Measurements from ENCODE around the gene CHRNG. TPM values are rescaled to one million over a fixed set of nuclear protein-coding genes. Genes with fewer than 3 reads are reported as not detected.
"Not testable (repeated sequence)": the region's sequence is repeated elsewhere in the genome, so short reads cannot be mapped to it uniquely, and the experiment has no call there.

CHRNG gene
- total and polyA plus RNA-seq, 8 donors: 0.07 to 0.35 (median 0.13) TPM; not detected in 4

DNA sequence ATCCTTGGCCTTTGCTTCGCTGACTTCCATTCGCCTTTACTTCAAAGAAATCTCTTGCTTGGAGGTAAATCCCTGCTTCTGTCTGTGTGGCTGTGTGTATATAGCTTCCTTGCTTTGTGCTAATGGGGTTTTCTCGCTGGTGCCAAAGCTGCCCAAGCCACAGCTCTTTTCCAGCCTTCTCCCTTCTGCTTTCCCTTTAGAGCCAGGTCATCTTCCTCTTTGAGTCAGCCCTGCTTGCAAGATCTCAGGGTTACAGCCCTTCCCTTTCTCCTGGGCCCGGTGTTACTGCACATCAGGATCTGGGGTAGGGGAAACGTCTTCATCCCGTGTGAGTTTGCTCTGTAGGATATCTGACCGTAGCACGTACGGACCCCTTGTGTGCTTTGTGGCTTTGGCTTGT is 30.0 kb downstream of the CHRNG start:
- no peak for ATAC-seq
- Histone ChIP-seq H3K4me1 (peaks cover 0 to 5% of the 10 kb centered on the region in 2 donors), H3K27me3 (no peaks in the 10 kb centered on the region), H3K27ac (no peak overlapping the region), H3K4me3 (no peak overlapping the region), H3K9me3 (no peaks in the 10 kb centered on the region), H3K36me3 (peaks cover 0 to 100% of the 10 kb centered on the region in 2 donors)
- DNase-seq: no peak
- intact Hi-C loops (cut with DNase I): no loop called here
- TF ChIP-seq, protein P1, sequence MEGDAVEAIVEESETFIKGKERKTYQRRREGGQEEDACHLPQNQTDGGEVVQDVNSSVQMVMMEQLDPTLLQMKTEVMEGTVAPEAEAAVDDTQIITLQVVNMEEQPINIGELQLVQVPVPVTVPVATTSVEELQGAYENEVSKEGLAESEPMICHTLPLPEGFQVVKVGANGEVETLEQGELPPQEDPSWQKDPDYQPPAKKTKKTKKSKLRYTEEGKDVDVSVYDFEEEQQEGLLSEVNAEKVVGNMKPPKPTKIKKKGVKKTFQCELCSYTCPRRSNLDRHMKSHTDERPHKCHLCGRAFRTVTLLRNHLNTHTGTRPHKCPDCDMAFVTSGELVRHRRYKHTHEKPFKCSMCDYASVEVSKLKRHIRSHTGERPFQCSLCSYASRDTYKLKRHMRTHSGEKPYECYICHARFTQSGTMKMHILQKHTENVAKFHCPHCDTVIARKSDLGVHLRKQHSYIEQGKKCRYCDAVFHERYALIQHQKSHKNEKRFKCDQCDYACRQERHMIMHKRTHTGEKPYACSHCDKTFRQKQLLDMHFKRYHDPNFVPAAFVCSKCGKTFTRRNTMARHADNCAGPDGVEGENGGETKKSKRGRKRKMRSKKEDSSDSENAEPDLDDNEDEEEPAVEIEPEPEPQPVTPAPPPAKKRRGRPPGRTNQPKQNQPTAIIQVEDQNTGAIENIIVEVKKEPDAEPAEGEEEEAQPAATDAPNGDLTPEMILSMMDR (IDR thresholded peaks at IDR 0.05): no peak

DNA sequence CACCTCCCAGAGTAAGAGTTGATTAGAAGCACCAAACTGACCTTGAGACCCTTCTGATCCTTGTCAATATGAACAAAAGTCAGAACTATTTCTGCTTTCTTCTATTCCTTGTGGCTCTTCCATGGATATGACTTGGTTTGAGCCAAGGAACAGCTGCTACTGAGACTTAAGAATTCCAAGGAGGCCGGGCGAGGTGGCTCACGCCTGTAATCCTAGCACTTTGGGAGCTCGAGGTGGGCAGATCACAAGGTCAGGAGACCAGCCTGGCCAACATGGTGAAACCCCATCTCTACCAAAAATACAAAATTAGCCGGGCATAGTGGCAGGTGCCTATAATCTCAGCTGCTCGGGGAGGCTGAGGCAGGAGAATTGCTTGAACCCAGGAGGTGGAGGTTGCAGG is 31.0 kb downstream of the CHRNG start:
- H3K36me3 ChIP-seq: peaks cover 0 to 100% of the 10 kb centered on the region in 2 donors
- DNase-seq; intact Hi-C loops (cut with DNase I); ATAC-seq; H3K27me3 ChIP-seq; H3K4me3 ChIP-seq; H3K27ac ChIP-seq; H3K4me1 ChIP-seq; H3K9me3 ChIP-seq: not testable (repeated sequence)

DNA sequence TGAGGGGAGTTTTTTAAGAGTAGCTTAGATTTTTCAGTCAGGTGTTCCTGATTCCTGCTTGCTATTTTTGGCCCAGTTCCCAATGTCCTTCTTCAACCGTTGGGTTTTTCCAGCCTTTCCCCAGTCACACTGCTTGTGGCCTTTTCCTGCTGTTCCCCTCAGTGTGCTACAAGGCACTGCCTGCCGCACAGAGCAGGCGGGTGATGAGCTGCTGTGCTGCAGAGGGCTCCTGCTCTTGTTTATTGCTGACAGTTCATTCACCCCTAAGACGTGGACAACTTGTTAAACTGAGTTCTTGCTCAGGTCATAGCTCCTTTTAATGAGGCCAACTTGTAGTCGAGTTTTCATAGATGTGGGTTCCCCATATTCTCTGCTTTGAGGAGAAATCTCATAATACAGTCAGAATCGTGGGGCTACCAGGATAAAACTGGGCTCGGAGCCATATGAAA is 31.6 kb downstream of the CHRNG start:
- Histone ChIP-seq H3K36me3 (peaks cover 0 to 97% of the 10 kb centered on the region in 2 donors), H3K27ac (no peak overlapping the region), H3K27me3 (no peaks in the 10 kb centered on the region), H3K9me3 (no peaks in the 10 kb centered on the region), H3K4me3 (no peak overlapping the region), H3K4me1 (peaks cover 0 to 5% of the 10 kb centered on the region in 2 donors)
- intact Hi-C loops (cut with DNase I): no loop called here
- ATAC-seq (peak; percentile 61), DNase-seq (no peak)
- TF ChIP-seq, protein P1 (IDR thresholded peaks at IDR 0.05): no peak

DNA sequence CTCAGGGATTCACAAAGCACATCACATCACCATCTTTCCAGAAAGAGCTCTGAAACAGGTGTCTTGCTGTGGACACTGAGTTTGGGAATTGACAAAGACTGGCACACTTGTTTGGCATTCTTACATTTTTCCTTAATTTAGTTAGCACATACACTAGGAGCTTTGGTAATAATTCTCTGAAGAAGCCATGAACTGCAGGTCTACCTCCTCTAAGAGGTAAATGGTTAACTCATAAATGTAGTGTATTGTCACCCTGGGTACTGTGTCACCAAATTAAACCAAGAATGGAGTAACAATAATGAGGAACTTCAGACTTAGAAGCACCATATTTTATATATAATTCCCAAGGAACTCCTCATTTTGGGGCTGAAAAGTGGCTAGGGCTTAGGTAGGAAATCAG is 33.5 kb downstream of the CHRNG start:
- no peaks in the 10 kb centered on the region for H3K9me3 ChIP-seq
- H3K4me3 ChIP-seq: no peak overlapping the region
- peaks cover 0 to 92% of the 10 kb centered on the region in 2 donors for H3K36me3 ChIP-seq
- ATAC-seq (no peak), DNase-seq (no peak)
- TF ChIP-seq, protein P1 (IDR thresholded peaks at IDR 0.05): no peak
- H3K27me3 ChIP-seq: no peaks in the 10 kb centered on the region
- H3K27ac ChIP-seq: no peak overlapping the region
- peaks cover 0 to under 1% of the 10 kb centered on the region in 2 donors for H3K4me1 ChIP-seq
- intact Hi-C loops (cut with DNase I): no loop called here

DNA sequence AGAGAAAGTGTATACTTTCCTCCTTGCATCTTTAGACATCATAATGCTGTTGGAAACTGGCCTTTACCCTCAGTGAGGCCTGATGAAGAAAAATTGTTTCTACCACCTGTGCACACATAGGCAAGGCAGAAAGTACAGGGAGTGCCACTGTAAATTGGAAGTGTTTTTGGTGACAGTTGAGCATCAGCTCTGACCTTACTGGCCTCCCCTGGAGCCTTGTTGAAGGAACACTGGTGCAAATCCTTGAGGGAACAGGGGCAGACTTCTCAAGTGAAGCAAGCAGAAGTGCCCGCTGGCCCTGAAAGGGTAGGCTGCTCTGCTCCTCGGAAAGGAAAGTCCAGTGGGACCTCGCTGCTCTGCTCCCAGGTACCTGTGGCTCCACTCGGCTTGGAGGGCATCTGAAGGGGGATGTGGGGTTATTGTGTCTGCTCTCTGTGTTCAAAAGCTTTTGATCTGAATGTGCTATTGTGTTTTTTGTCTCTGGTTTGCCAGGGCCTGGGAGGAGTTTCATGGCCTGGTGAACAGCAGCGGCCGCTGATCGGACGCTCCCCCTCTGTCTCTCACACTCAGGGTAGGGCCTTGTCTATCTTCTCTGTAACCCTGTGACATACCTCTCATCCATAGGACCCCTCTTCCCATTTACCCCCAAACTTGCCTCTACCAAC is 34.4 kb downstream of the CHRNG start:
- TF ChIP-seq, protein P1 (IDR thresholded peaks at IDR 0.05): no peak
- Histone ChIP-seq H3K27ac (no peak overlapping the region), H3K4me1 (no peaks in the 10 kb centered on the region), H3K4me3 (no peak overlapping the region), H3K27me3 (no peaks in the 10 kb centered on the region), H3K9me3 (no peaks in the 10 kb centered on the region), H3K36me3 (peaks cover 0 to 84% of the 10 kb centered on the region in 2 donors)
- ATAC-seq (no peak), DNase-seq (no peak)
- intact Hi-C loops (cut with DNase I): no loop called here
